OCI-M2 (cell line): ENCODE results near the gene HS2ST1.
"Not testable (repeated sequence)": the region's sequence is repeated elsewhere in the genome, so short reads cannot be mapped to it uniquely, and the experiment has no call there.

Source experiments
- DNase-seq: peaks from one replicate; lab custom pipeline; 2025; ENCODE audit not compliant: unreplicated experiment; lab: John Stamatoyannopoulos, UW

Gene HS2ST1

DNA sequence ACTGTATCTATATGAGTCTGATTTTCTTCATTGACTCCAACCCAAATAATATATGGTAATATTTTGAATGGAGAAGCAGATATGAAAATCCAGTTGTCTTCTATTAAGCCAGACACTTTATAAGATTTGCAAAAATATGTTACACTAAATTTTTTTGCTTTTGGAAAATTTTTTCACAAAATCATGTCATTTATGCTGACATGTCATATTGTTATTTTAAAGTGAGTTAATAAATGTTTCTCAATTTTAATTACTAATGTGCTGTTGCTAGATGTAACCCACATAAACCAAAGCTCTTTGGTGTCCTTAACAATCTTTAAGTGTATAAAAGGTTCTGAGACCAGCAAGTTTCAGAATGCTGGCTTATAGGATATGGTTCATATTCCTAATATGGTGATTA, 142.5 kb downstream of the HS2ST1 start:
- no peak for DNase-seq

DNA sequence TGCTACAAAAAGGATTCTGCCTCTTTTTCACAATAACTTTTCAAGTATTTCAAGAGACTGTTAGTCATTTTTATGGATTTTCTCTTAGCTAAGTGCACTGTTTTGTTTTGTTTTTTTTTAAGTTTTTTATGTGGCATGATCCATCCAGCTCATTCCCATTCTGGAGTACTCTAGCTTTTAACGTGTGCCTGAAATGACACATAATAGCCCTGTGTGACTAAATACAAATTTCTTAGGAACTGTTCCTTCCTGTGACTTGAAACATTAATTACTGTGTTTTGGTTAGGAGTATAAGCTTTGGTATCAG, 143.9 kb downstream of the HS2ST1 start:
- DNase-seq = no peak

DNA sequence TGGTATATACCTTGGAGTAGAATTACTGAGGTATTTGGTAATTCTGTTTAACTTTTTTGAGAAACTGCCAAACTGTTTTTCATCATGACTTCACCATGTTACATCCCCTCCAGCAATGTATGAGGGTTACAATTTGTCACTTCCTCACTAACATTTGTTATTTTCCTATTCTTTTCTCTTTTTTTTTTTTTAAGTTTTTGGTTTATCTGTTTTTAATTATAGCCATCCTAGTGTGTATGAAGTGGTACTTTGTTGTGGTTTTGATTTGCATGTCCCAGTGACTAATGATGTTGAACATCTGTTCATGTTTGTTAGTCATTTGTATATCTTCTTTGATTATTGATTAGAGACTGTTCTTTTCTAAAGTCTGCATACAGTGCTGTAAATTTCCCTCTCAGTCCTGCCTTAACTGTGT, 147.3 kb downstream of the HS2ST1 start:
- DNase-seq = no peak

DNA sequence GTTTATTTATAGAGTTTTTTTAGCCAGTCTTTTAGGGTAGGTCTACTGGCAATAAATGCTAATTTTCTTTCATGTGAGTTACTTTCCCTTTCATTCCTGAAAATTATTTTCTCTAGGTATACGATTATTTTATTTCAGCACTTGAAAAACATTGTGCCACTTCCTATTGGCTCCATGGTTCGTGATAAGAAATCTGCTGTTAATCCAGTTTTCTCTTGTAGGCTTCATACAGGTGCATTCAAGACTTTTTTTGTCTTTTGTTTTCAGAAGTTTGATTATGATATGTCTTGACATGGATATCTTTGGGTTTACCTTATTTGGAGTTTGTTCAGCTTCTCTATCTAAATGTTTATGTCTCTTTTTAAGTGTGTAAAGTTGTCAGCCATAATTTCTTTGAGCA, 148.3 kb downstream of the HS2ST1 start:
- no peak for DNase-seq

DNA sequence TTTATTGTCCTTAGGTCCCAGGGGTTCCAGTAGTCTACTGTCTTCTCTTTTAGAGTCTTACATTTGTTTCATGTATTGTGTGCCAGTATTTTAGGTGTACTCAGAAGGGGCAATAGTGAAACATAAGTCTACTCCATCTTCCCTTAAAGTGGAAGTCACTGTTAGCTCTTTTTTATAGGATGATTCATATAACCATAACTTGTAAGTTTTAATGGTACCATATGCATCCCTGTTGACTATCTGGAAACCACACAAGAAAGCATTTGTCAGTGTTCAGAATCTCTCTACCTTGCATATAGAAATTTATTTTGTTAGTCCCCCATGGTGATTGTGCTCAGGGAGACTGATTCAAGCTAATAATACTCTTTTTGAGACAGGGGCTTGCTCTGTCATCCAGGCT, 149.9 kb downstream of the HS2ST1 start:
- no peak for DNase-seq

DNA sequence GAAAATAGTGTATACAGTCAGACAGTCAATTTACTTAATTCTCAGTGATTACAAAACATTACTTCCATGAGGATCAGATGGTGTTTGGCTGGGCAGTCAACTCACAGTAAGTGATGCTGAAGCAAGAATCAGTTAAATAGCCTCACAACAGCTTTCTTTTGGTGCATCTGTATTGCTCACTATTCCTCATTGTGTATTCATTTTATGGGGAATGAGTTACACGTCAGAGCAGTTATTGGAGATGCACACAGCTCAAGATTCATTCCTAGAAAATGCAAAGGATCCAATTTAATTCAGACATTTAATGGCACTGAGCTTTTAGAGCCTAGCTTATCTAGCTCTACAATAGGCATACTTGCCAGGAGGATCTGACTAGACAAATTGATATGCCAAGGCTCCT, 150.6 kb downstream of the HS2ST1 start:
- DNase-seq = no peak

DNA sequence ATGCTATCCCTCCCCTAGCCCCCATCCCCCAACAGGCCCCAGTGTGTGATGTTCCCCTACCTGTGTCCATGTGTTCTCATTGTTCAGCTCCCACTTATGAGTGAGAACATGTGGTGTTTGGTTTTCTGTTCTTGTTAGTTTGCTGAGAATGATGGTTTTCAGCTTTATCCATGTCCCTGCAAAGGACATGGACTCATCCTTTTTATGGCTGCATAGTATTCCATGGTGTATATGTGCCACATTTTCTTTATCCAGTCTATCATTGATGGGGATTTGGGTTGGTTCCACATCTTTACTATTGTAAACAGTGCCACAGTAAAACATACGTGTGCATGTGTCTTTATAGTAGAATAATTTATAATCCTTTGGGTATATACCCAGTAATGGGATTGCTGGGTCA, 152.3 kb downstream of the HS2ST1 start:
- DNase-seq = not testable (repeated sequence)

DNA sequence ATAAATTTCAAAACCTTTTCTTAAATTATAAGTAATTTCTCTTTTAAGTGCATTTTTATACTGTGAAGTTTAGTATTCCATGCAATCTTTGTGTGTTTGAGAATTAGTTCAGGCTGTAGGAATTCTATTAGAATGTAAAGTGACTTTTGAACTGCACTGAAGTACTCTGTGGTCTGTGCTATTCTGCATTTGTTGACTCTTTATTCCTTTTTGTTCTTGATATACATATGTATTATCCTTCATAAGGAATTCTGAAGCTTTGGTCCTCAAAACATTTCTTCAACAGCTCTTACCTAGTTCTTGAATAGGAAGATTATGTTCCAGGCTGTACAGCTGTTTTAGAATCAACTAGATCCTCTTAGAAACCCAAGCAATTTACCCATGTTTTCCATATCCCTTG, 158.0 kb downstream of the HS2ST1 start:
- DNase-seq = no peak

DNA sequence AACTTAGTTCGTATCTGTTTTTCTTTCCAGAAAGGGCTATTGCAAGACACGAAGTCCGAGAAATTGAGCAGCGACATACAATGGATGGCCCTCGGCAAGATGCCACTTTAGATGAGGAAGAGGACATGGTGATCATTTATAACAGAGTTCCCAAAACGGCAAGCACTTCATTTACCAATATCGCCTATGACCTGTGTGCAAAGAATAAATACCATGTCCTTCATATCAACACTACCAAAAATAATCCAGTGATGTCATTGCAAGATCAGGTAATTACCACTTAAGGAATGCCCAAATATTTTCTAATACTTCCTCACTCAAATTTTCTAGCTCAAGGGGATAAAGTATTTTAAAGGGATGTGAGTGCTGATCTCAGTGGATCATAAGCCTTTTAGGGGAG, 158.5 kb downstream of the HS2ST1 start:
- no peak for DNase-seq

DNA sequence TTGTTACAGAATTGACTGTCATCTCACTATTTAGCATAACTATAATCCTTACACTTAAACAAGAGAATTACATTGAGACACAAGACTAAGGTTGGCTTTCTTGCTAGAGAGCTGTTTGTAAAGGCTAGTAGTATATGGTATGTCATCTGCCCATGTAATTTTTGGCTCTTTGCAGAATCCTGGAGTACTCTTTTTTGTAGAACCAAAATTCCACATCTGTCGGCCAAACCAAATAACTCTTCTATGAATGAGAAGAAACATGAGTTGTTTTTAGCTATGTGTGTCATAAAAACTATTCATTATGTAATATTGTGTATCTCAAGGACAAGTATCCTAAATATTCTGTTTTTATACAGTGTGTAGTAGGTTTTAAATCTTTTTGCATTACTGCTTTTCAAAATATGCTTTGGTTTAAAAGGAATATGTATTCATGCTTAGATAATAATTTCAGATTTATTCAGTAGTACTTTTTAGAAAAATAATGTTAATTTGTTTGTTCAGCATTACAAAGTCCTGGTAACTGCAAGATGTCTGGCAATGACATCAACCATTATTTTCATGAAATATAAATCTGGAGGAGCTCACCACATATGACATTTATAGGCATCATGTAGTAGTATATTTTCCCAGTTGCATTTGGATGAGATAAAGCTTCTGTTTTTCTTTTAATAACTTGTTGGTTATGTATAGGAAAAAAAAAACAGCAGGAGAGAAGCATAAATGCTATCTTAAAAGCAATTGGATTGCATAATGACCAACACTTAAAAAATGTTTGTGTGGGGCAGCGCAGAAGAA, 159.8 kb downstream of the HS2ST1 start:
- no peak for DNase-seq

DNA sequence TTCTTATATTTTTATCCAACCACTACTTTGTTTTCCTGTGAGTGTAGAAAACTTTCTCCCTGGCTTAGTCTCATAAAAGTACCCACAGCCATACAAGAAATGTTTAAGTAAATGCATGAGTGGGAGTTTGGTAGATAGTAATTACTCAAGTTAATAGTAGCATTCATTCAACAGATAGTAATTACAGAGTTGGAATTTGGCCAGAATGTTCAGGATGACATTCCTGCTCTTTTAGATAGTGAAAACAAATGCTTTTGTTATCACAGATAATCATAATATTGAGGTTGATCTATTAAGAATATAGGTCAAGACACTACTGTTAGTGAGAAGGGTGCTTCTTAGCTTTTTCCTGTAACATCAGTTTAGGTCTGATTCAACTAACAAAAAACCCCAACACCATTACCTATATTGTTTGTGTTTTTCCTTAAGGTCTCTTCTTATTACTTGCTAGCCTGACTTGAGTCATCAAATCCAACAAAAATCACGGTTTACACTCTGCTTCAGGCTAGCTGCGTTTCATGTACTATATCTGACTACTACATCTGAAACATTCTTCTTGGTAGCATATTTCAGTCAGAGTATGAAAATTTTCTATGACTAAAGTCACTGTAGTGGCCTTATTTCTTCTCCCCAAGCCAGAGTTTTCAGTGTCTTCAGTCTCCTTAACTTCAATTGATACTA, 163.7 kb downstream of the HS2ST1 start:
- DNase-seq = no peak

DNA sequence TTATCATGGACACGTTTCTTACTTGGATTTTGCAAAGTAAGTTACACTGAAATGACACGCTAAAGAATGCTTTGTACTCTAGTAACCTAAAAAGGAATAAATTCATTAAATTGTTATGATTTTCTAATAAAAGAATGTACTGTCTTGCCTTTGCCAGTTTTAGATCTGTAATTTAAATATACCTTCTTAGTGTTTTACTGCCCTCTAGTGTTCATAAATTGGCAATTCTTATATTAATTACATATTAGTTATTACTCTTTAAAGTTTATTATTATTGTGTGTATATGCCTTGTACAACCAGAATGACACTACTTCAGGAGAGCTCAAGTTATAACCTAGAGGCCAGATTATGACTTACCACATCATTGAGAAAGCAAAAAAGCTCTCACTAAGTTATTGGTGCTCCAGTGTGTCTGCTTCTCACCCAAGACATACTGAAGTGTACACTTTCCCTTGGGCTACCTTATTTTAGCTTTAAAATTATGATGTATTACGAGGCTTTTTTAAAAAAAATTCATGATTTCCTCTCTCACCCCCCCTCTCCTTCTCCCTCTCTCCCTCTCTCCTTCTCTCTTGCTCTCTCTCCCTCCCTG, 169.9 kb downstream of the HS2ST1 start:
- DNase-seq = no peak

DNA sequence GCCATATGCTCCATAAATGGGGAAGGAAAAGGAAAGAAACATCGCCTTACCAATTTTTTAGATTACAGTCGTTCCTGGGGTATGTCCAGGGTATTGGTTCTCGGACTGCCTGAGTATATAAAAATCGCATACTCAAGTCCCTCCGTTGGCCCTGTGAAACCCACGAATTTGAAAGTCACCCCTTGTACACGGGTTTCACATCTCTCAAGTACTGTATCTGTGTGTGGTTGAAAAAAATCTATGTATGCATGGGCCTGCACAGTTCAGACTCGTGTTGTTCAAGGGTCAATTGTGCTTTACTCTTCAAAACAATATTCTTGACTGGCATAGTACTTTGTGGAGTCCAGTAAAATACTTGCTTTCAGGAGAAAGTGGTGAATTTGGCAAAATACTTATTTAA, 171.7 kb downstream of the HS2ST1 start:
- no peak for DNase-seq

DNA sequence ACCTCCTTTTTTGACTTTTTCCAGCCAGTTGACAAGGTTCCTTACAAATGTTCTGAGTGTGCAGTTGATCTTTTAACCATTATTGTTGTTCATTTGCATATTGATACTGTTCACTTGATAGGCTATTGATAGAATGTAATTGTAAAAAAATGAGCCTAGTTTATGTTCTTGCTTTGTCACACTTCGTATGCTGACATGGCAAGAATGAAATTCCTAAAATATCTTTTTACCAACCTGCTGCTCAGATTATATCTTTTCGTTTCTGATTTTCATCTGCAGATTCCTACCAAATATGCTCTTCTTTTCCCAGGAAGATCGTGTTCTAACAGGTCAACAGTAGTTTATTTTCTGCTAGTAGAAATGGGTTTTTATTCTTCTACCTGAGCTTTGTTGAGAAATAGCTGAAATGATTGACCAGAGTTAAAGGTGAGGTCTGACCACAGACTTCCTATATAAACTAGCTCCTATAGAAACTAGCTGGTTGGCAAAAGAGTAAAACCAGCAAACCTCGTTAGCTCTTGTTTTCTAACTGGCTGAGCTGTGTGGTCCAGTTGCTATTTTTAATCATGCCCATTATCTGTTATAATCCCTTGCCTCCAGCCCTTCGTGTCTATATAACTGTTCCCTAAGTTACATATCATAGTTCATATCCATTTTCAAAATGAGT, 174.8 kb downstream of the HS2ST1 start:
- DNase-seq = no peak

DNA sequence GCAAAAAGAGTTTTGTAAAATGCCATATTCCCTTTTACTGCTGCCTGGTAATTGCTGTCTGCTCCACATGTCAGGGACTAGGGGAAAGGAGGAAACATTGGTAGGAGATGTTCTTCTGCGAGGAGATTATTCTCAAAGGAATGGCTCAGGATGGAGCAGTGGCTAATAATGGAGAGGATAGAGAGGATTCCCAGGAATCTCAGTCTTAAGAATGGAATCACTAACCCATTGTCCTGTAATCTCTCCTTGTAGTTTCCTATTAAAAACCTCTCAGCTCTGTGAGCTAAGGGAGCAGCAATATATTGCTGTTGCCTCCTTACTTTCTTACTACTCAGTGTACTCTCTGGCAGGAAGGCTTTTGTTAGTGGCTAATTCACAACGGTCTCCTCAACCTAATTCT, 175.4 kb downstream of the HS2ST1 start:
- DNase-seq = no peak

DNA sequence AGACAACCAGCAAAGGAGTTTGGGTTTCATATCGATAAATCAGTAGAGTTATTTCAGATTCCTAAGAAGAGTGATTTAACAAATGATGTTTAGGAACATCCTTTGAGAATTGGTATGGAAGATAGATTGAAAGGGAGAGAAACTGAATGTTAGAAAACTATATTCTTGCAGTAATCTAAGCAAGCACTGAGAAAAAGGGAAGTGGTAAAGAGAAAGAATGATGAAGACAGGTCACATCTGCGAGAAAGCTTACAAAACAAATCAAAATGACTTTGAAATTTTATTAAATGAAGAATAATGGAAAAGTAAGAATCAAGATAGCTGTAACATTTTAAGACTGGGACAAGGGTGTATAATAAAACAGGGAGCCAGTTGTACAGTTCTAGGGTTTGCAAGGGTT, 177.0 kb downstream of the HS2ST1 start:
- DNase-seq = no peak

DNA sequence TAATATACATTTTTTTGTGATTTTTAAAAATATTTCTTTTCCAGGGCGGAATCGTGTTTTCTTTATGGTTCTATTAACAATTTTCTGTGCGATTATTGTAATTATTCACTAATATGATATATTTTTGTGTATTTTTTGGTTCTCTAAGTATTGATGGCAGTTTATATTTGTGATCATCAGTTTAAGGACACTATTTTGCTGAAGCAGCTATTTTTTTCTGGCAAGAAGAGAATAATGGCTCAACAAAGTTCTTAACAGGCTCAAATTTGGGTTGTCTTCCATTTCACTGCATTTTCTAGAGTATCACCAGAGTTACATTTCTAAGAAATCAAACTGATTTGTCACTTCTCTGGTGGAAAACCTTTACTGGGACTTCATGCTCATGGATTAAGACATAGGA, 178.4 kb downstream of the HS2ST1 start:
- no peak for DNase-seq

DNA sequence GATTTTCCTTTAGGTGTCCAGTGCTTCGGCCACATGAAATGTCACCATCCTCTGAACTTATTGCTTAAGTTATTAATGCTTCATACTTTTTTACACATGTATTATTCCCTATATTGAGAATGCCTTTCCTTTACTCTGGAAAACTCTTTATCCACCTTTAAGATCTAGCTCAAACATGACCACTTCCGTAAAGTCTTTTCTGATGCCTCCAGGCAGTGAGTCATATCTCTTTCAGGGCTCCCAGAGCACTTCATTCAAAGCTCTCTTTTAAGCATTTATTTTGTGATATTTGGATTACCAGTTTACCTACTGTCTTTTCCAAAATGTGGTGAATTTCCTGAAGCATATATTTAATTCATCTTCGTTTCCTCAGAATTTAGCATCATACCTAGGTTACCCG, 178.9 kb downstream of the HS2ST1 start:
- DNase-seq = no peak

DNA sequence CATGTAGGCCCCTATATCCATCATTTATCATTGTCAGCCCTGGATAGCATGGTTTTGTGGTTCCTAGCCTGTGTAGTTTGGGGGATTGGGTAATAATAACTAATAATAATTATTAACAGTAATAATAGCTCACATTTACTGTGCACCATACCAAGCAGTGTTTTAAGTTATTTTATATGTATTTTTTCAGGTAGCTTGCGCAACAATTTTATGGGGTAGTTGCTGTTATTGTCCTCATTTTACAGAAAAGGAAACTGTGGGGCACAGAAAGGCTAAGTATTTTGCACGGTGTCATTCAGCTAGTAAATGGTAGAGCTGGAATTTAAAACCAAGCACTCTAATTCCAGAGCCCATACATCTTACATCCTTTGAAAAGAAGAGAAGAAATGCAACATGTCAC, 179.8 kb downstream of the HS2ST1 start:
- no peak for DNase-seq

DNA sequence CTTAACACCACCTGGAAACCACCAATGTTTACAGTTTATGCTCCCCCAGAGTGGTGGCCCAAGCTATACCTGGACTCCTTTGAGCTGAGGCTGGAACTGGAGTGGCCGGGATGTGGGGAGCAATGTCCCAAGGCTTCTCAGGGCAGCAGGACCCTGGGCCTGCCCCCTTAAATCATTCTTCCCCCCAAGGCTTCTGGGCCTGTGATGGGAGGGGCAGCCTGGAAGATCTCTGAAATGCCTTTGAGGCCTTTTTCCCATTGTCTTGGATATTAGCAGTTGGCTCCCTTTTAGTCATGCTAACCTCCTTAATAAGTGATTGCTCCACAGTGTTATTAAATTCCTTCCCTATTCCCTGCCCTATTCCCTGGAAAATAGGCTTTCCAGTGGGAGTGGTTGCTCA, 185.8 kb downstream of the HS2ST1 start:
- DNase-seq = no peak

DNA sequence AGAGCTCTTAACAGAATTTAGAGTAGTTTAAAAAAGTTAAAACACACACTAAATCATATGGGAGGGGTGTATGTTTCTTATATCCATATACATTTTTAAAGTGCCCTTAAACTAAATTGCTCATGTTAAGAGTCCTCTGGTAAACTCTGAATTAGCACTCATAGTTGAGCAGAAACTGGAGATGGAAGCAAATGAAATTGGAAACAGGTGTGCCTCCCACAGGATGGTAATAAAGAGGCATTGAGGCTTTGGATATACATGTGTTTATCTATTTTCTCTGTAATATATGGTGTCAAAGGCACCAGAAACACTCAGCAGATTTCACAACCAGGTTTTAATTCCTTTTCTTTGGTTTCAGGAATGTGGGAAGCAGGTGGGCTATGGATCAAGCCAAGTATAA, 188.6 kb downstream of the HS2ST1 start:
- DNase-seq = no peak

DNA sequence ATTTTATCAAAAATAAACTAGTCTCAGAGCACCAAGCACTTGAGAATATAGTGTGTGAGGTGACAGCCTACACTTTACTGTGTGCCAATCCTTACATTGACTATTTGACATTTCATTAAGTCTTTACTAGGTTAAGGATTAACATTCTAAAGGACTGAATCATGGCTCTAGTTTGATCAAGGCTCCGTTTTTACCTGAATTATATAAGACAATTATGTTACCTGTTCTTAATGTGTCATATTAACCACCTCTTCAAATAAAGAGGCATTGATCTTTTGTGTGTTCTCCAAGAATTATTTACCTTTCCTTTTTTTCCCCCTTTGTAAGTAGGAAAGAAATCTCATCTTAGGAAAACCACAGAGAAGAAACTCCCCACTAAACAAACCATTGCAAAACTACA, 189.7 kb downstream of the HS2ST1 start:
- DNase-seq = no peak
